Fibroblast of the aortic adventitia (primary cell): Measurements from ENCODE around the gene OSBPL7. TPM values are rescaled to one million over a fixed set of nuclear protein-coding genes. Genes with fewer than 3 reads are reported as not detected.

Experiments used
- DNase-seq: peaks from one replicate; pipeline ENCODE4 v3.0.0-alpha.2; 2010; ENCODE audit warnings: low read depth
- H3K4me3 ChIP-seq: 2 replicates; pipeline ENCODE4 v1.5.1; 2011; ENCODE audit warnings: low read depth, mild to moderate bottlenecking, control low read depth, low read length, moderate library complexity
- total RNA-seq: library from RNA; depleted of rRNA; stranded (reverse); fragments of >200 nt; gene quantifications from 2 replicates; pipeline ENCODE4 v1.2.3, GENCODE V29; 2012; ENCODE audit warnings: low replicate concordance
- TF ChIP-seq, protein P1 (sequence below): IDR thresholded peaks from 2 replicates; pipeline ENCODE4 v1.5.1; 2011; ENCODE audit warnings: mild to moderate bottlenecking, low read length, control low read depth, inconsistent platforms; ENCODE audit not compliant: insufficient read depth

The OSBPL7 gene
- total RNA-seq, 1 donor: 6.1 TPM

DNA sequence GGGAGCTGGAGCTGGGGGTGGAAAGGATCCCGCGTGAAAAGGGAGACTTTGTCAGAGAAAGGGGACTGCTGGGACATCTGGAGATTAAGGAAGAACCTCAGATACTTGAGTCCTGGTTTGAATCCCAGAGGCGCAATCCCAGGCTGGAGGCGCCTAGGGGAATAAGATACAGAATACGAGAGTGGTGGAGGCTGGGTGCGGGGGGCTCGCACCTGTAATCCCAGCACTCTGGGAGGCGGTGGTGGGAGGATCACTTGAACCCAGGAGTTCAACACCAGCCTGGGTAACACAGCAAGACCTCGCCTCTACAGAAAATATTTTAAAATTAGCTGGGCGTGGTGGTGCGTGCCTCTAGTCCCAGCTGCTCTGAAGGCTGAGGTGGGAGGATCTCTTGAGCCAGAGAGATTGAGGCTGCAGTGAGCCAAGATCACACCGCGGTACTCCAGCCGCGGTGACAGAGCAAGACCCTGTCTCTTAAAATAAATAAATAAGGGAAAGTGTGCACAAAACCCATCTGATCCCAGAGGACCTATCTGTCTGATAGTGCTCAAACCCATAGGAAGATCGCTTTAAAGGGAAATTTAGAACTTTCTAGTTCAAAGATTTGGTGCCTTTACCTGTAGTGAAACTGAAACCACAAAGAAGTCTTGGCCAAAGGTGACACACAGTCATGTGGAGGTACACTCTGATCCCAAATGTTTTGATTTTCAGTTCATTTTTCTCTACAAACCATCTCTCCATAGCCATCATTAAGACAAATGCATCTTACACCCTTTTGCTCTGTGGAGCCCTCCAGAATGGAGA lies 20.1 kb upstream of the OSBPL7 start:
- DNase-seq: no peak
- H3K4me3 ChIP-seq: peak overlapping the region; percentile 90
- TF ChIP-seq, protein P1, sequence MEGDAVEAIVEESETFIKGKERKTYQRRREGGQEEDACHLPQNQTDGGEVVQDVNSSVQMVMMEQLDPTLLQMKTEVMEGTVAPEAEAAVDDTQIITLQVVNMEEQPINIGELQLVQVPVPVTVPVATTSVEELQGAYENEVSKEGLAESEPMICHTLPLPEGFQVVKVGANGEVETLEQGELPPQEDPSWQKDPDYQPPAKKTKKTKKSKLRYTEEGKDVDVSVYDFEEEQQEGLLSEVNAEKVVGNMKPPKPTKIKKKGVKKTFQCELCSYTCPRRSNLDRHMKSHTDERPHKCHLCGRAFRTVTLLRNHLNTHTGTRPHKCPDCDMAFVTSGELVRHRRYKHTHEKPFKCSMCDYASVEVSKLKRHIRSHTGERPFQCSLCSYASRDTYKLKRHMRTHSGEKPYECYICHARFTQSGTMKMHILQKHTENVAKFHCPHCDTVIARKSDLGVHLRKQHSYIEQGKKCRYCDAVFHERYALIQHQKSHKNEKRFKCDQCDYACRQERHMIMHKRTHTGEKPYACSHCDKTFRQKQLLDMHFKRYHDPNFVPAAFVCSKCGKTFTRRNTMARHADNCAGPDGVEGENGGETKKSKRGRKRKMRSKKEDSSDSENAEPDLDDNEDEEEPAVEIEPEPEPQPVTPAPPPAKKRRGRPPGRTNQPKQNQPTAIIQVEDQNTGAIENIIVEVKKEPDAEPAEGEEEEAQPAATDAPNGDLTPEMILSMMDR: no peak

DNA sequence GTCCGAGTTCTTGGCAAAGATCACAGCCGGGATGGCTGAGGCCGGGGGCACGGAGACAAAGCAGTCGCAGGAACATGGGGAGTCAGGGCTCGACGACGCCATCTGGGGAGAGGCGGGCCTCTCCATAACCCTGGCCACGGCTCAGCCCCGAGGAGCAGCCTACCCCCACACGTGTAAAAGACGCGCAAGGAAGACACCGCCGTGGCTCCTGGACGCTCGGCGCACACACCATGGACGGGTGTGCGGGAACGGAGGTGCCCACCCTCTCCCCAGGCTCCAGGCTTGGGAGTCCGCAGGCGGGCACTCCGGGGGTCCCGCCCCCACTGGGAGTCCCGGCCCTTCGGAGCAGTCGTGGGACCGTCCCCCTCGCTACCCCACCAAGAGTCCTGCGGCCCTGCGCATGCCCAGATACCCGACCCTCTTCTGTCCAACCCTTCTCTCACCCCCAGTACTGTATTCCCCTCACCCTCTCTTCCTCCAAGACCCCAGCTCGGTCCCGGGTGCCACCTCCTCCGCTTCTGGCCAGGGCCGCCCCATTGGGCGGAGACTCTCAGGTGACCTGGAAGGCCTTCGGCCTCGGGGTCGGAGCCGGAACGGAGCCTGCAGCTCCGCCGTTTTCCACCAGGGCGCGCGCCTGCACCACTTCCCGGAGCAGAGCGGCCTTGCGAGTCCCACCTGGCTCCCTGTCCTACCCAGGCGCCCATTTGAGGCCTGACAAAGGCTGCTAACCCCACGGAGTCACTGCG lies 19.3 kb upstream of the OSBPL7 start, which contains the start of gene SCRN2:
TSS of gene SCRN2 (minus strand) at position 532 of the 746 bp plus-strand sequence. CDS start at position 102, 430 bp downstream.
- TF ChIP-seq, protein P1: peak; percentile 93
- H3K4me3 ChIP-seq: peak within 1 kb of the TSS; percentile 90
- peak; percentile 79 for DNase-seq

DNA sequence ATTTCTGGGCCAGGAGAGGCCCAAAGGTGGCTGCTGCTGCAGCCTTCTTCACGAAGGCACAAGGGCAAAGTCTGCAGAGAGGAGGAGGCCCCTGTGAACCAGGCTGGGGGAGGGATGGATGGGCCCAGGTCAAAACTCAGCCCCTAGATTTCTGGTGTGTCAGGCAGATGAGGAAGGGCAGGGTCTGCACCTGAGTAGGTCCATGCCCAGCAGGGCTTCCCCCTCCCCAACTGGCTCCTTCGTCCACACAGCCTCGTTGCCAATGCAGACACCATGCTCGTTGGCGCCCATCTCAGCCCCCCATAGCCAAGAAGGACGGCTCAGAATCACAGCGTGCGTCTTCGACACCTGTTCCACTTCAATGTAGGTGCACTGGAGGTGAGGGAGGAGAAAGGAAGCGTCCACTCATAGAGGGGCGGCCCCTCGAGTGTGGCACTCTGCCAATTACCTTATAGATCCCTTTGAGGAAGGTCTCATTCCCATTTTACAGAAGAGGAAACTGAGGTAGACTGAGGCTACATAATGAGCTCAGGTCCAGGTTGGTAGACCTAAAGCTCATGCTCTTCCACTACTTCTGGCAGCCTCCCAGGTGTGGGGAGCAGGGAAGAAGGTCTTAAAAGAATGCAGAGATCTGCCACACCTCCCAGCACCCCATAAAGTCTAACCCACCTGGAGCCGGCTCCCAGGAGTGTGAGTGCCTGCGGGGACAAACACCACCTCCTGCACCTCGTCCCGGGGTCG lies 18.6 kb upstream of the OSBPL7 start:
- TF ChIP-seq, protein P1: no peak
- no peak for DNase-seq
- peak overlapping the region; percentile 90 for H3K4me3 ChIP-seq

DNA sequence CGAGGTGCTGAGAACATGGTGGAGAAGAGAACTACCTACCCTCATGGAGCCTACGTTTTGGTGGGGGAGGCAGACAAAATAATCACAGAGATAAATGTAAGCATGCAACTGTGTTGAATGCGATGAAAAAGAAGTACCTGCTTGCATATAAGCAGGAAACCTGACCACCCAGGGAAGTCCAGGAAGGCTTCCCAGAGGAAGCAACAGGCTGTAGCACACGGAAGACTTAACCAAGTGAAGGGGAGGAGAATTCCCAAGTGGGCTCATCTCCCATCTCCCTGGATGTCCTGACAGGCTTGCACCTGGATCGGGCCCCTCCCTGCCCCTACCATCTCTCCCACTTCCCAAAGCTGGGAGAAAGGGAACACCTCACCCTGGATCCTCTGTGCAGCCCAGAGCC lies 17.5 kb upstream of the OSBPL7 start:
- no peak for DNase-seq
- TF ChIP-seq, protein P1: no peak
- H3K4me3 ChIP-seq: no peak overlapping the region

DNA sequence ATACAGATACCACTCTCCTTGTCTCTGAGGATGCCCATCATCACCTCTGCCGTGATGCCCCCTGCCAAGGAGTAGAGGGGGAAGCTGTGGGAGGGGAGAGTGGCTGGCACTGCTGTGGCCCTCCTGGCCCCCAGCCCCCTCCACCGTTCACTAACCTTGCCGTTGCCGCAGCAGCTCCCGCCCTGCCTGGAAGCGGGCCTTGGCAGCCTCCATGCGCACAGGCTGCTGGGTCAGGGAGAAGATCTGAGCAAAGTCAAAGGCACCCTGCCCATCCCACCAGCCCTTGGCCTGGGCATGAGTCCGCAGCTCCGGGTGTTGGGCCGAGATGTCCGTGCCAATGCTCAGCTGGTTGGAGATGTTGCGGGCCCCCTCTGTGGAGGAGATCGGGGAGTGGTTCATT lies 17.0 kb upstream of the OSBPL7 start:
- no peak for DNase-seq
- no peak overlapping the region for H3K4me3 ChIP-seq
- TF ChIP-seq, protein P1: no peak

DNA sequence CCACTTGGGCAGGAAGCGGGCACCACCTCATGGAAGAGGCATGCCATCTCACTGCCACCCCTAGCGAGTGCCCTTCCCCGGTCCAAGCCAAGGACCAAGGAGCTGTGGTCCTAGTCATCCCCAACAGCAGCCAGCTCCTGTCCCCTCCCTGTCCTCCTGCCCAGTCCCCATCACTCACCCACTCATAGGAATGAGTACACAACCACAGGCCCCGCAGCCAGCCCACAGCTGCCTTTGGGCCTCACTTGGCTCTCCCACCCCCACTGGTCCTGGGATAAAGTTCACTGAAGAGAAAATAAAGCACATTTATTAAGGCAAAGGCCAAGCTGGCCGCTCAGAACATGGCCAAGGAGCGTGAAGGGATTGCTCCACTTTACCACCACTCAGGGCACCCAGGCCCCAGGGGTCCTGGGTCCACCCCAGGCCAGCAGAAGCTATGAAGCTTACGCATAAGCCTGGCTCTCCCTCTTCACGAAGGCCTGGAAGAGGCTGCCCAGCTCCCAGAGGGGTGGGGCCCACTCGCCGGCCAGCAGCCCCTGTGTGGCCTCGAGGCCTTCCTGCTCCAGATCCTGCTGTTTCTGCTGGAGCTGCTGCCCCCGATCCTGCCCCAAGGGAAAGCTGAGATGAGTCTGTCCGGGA lies 15.9 kb upstream of the OSBPL7 start:
- TF ChIP-seq, protein P1: no peak
- H3K4me3 ChIP-seq: no peak overlapping the region
- no peak for DNase-seq
